Stimulated activated naive B cell treated with anti-CD40 and anti-IgM and Interleukin-4, amounts not matched to agents 10 μg/mL and 1 μg/mL and 100 μg/mL, for 72 hours (primary cell): ENCODE results near the gene LYPD6B.

Experiments used
- ATAC-seq, 2 donors: fragments of 150-1000 bp; cut with Tn5 transposase; replicated peaks; 2 replicates each; pipeline ENCODE4 v1.10.0; 2021; ENCODE audit warnings: moderate library complexity in 1 of 2
- DNase-seq: peaks from one replicate; pipeline ENCODE4 v3.0.0; 2021
- H3K27ac Mint-ChIP-seq: one replicate; pipeline ENCODE4 v1.8.0; 2022; ENCODE audit warnings: mild to moderate bottlenecking, mixed read lengths
- H3K27me3 Mint-ChIP-seq, 2 donors: one replicate each; pipeline ENCODE4 v1.8.0; 2022; ENCODE audit warnings: mixed read lengths in 2 of 2
- H3K36me3 Mint-ChIP-seq, 2 donors: one replicate each; pipeline ENCODE4 v1.8.0; 2022; ENCODE audit warnings: mixed read lengths in 2 of 2, mild to moderate bottlenecking in 1 of 2
- H3K4me1 Mint-ChIP-seq, 2 donors: one replicate each; pipeline ENCODE4 v1.8.0; 2022; ENCODE audit warnings: mixed read lengths in 2 of 2, mild to moderate bottlenecking in 1 of 2
- H3K4me3 Mint-ChIP-seq, 2 donors: one replicate each; pipeline ENCODE4 v1.8.0; 2022; ENCODE audit warnings: mild to moderate bottlenecking in 2 of 2, mixed read lengths in 2 of 2, moderate library complexity in 1 of 2
- H3K9me3 Mint-ChIP-seq, 2 donors: one replicate each; pipeline ENCODE4 v1.8.0; 2022; ENCODE audit warnings: mixed read lengths in 2 of 2, mild to moderate bottlenecking in 1 of 2

LYPD6B gene

GRCh38 chr2:149064856-149065630 lies 26.5 kb downstream of the LYPD6B start:
- peaks cover 0 to 1% of the 10 kb centered on the region in 2 donors for H3K4me1 Mint-ChIP-seq
- DNase-seq (no peak), ATAC-seq (no peak)
- H3K27me3 Mint-ChIP-seq, result peaks cover 5 to 14% of the 10 kb centered on the region in 2 donors
- H3K9me3 Mint-ChIP-seq, result peaks cover 0 to 5% of the 10 kb centered on the region in 2 donors
- H3K4me3 Mint-ChIP-seq, result no peak overlapping the region
- no peak overlapping the region for H3K27ac Mint-ChIP-seq
- no peaks in the 10 kb centered on the region for H3K36me3 Mint-ChIP-seq

GRCh38 chr2:149068225-149068995 lies 29.9 kb downstream of the LYPD6B start:
- Mint-ChIP-seq H3K27me3 (peaks cover 15 to 32% of the 10 kb centered on the region in 2 donors), H3K4me1 (peaks cover 0 to 1% of the 10 kb centered on the region in 2 donors), H3K9me3 (peaks cover 0 to 5% of the 10 kb centered on the region in 2 donors), H3K4me3 (no peak overlapping the region), H3K36me3 (no peaks in the 10 kb centered on the region), H3K27ac (no peak overlapping the region)
- DNase-seq (no peak), ATAC-seq (no peak)

GRCh38 chr2:149068996-149069888 lies 30.7 kb downstream of the LYPD6B start:
- Mint-ChIP-seq H3K4me1 (peaks cover 0 to 1% of the 10 kb centered on the region in 2 donors), H3K36me3 (no peaks in the 10 kb centered on the region), H3K4me3 (no peak overlapping the region), H3K27ac (no peak overlapping the region), H3K9me3 (peaks cover 0 to 5% of the 10 kb centered on the region in 2 donors), H3K27me3 (peaks cover 19 to 38% of the 10 kb centered on the region in 2 donors)
- ATAC-seq (no peak), DNase-seq (no peak)

GRCh38 chr2:149070681-149071320 lies 32.3 kb downstream of the LYPD6B start:
- Mint-ChIP-seq H3K27ac (no peak overlapping the region), H3K4me1 (peaks cover 0 to 1% of the 10 kb centered on the region in 2 donors), H3K27me3 (peaks cover 22 to 38% of the 10 kb centered on the region in 2 donors), H3K4me3 (no peak overlapping the region), H3K36me3 (no peaks in the 10 kb centered on the region), H3K9me3 (peaks cover 0 to 5% of the 10 kb centered on the region in 2 donors)
- no peak for ATAC-seq
- no peak for DNase-seq

- no peaks in the 10 kb centered on the region for H3K9me3 Mint-ChIP-seq
- ATAC-seq, result no peak
Observed at GRCh38 chr2:149075105-149075504, 36.6 kb downstream of the LYPD6B start.

GRCh38 chr2:149075853-149076252 lies 37.4 kb downstream of the LYPD6B start:
- H3K27me3 Mint-ChIP-seq, result peaks cover 21 to 23% of the 10 kb centered on the region in 2 donors
- no peak overlapping the region for H3K4me3 Mint-ChIP-seq
- H3K36me3 Mint-ChIP-seq, result no peaks in the 10 kb centered on the region
- no peak for ATAC-seq
- DNase-seq, result no peak
- H3K27ac Mint-ChIP-seq, result no peak overlapping the region
- no peaks in the 10 kb centered on the region for H3K9me3 Mint-ChIP-seq
- no peaks in the 10 kb centered on the region for H3K4me1 Mint-ChIP-seq

More at GRCh38 chr2:149075105-149075504, 36.6 kb downstream of the LYPD6B start:
- H3K27me3 Mint-ChIP-seq, result peaks cover 20 to 23% of the 10 kb centered on the region in 2 donors
- no peaks in the 10 kb centered on the region for H3K36me3 Mint-ChIP-seq
- H3K27ac Mint-ChIP-seq, result no peak overlapping the region
- no peaks in the 10 kb centered on the region for H3K4me1 Mint-ChIP-seq
- no peak overlapping the region for H3K4me3 Mint-ChIP-seq
- DNase-seq, result no peak

GRCh38 chr2:149076863-149077412 lies 38.4 kb downstream of the LYPD6B start:
- Mint-ChIP-seq H3K9me3 (no peaks in the 10 kb centered on the region), H3K4me3 (no peak overlapping the region), H3K27me3 (peaks cover 18 to 19% of the 10 kb centered on the region in 2 donors), H3K27ac (no peak overlapping the region), H3K36me3 (no peaks in the 10 kb centered on the region), H3K4me1 (no peaks in the 10 kb centered on the region)
- DNase-seq (no peak), ATAC-seq (no peak)

GRCh38 chr2:149077861-149078260 lies 39.4 kb downstream of the LYPD6B start:
- no peaks in the 10 kb centered on the region for H3K36me3 Mint-ChIP-seq
- H3K9me3 Mint-ChIP-seq, result no peaks in the 10 kb centered on the region
- H3K27ac Mint-ChIP-seq, result no peak overlapping the region
- ATAC-seq (no peak), DNase-seq (no peak)
- H3K27me3 Mint-ChIP-seq, result peaks cover 10 to 14% of the 10 kb centered on the region in 2 donors
- no peaks in the 10 kb centered on the region for H3K4me1 Mint-ChIP-seq
- no peak overlapping the region for H3K4me3 Mint-ChIP-seq

GRCh38 chr2:149080099-149080498 lies 41.6 kb downstream of the LYPD6B start:
- ATAC-seq, result no peak
- no peaks in the 10 kb centered on the region for H3K9me3 Mint-ChIP-seq
- no peak overlapping the region for H3K27ac Mint-ChIP-seq
- no peak overlapping the region for H3K4me3 Mint-ChIP-seq
- no peaks in the 10 kb centered on the region for H3K4me1 Mint-ChIP-seq
- no peaks in the 10 kb centered on the region for H3K36me3 Mint-ChIP-seq
- peaks cover 6 to 8% of the 10 kb centered on the region in 2 donors for H3K27me3 Mint-ChIP-seq
- DNase-seq, result no peak

GRCh38 chr2:149080971-149081370 lies 42.5 kb downstream of the LYPD6B start:
- H3K9me3 Mint-ChIP-seq, result no peaks in the 10 kb centered on the region

GRCh38 chr2:149082079-149082478 lies 43.6 kb downstream of the LYPD6B start:
- peaks cover 6 to 9% of the 10 kb centered on the region in 2 donors for H3K27me3 Mint-ChIP-seq
- DNase-seq, result no peak
- no peaks in the 10 kb centered on the region for H3K4me1 Mint-ChIP-seq
- H3K36me3 Mint-ChIP-seq, result no peaks in the 10 kb centered on the region
- H3K4me3 Mint-ChIP-seq, result no peak overlapping the region
- no peak overlapping the region for H3K27ac Mint-ChIP-seq
- no peak for ATAC-seq
- H3K9me3 Mint-ChIP-seq, result no peaks in the 10 kb centered on the region

More at GRCh38 chr2:149080971-149081370, 42.5 kb downstream of the LYPD6B start:
- Mint-ChIP-seq H3K27ac (no peak overlapping the region), H3K4me3 (no peak overlapping the region), H3K36me3 (no peaks in the 10 kb centered on the region), H3K4me1 (no peaks in the 10 kb centered on the region), H3K27me3 (peaks cover 6 to 9% of the 10 kb centered on the region in 2 donors)
- no peak for DNase-seq
- ATAC-seq, result no peak

GRCh38 chr2:149082735-149083134 lies 44.2 kb downstream of the LYPD6B start:
- no peak overlapping the region for H3K4me3 Mint-ChIP-seq
- no peaks in the 10 kb centered on the region for H3K4me1 Mint-ChIP-seq
- H3K36me3 Mint-ChIP-seq, result no peaks in the 10 kb centered on the region
- no peak for ATAC-seq
- DNase-seq, result no peak
- H3K27ac Mint-ChIP-seq, result no peak overlapping the region
- H3K9me3 Mint-ChIP-seq, result no peaks in the 10 kb centered on the region
- H3K27me3 Mint-ChIP-seq, result peaks cover 6 to 11% of the 10 kb centered on the region in 2 donors

GRCh38 chr2:149084924-149085795 lies 46.7 kb downstream of the LYPD6B start:
- H3K27me3 Mint-ChIP-seq, result peaks cover 14 to 15% of the 10 kb centered on the region in 2 donors
- no peaks in the 10 kb centered on the region for H3K4me1 Mint-ChIP-seq

More at GRCh38 chr2:149084924-149085795, 46.7 kb downstream of the LYPD6B start:
- no peaks in the 10 kb centered on the region for H3K9me3 Mint-ChIP-seq
- H3K4me3 Mint-ChIP-seq, result no peak overlapping the region
- no peaks in the 10 kb centered on the region for H3K36me3 Mint-ChIP-seq
- no peak overlapping the region for H3K27ac Mint-ChIP-seq
- ATAC-seq, result no peak
- DNase-seq, result no peak
